Uterus (tissue), 2 donors: ENCODE results near the gene LRIG2.

Experiments used
- POLR2A ChIP-seq, 2 donors: fragments of 450-650 bp; IDR thresholded peaks; one replicate each; pipeline ENCODE4 v1.6.1; 2016; ENCODE audit warnings: antibody characterized with exemption in 2 of 2, mild to moderate bottlenecking in 1 of 2, moderate library complexity in 1 of 2
- TF ChIP-seq, protein P1 (sequence below), 4 experiments: fragments of 200-600 bp in 2 of 4; fragments of 450-650 bp in 2 of 4; sonication (generic) in 2 of 4; IDR thresholded peaks; one replicate each; pipeline ENCODE4 v1.5.1; 2016 to 2019; ENCODE audit warnings: antibody characterized with exemption in 4 of 4, mild to moderate bottlenecking in 2 of 4, moderate library complexity in 1 of 4

DNA sequence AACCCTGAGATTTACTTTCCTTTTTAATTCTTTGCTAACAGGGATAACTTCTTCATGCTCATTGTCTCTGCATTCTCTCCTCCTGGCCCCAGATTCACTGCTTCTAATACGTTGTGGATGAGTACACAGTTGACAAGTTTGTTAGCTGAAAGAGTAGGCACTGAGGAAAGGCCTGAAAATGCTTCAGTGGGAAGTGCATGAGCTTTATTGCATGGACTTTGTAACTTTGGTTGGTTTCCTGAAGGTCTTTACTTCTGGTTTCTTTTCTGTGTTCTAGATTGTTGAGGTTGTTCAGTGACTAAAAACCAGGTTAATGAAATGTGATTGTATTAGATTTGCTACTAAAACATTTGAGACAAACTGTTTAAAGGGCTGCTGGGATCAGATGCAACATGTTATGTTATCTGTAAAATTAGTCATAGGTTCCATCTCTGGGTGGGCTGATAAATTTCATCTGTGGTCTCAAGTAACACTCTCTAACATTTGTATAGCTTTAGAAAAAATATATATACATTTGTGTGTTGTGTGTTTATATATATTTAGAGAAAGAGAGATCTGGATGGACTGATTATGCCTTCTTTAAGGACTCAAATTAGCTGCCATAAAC, 19.1 kb downstream of the LRIG2 start:
- TF ChIP-seq, protein P1, sequence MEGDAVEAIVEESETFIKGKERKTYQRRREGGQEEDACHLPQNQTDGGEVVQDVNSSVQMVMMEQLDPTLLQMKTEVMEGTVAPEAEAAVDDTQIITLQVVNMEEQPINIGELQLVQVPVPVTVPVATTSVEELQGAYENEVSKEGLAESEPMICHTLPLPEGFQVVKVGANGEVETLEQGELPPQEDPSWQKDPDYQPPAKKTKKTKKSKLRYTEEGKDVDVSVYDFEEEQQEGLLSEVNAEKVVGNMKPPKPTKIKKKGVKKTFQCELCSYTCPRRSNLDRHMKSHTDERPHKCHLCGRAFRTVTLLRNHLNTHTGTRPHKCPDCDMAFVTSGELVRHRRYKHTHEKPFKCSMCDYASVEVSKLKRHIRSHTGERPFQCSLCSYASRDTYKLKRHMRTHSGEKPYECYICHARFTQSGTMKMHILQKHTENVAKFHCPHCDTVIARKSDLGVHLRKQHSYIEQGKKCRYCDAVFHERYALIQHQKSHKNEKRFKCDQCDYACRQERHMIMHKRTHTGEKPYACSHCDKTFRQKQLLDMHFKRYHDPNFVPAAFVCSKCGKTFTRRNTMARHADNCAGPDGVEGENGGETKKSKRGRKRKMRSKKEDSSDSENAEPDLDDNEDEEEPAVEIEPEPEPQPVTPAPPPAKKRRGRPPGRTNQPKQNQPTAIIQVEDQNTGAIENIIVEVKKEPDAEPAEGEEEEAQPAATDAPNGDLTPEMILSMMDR (IDR thresholded peaks at IDR 0.05), result no peak
- no peak for TF ChIP-seq POLR2A (IDR thresholded peaks at IDR 0.05)
